Tibial nerve (tissue), 4 donors: ENCODE data around the gene PRSS36.

Experiments used
- CTCF ChIP-seq, 5 experiments: fragments of 200-600 bp in 3 of 5; fragments of 450-650 bp in 2 of 5; sonication (generic) in 3 of 5; IDR thresholded peaks; one replicate each; pipeline ENCODE4 v1.5.1; 2016 to 2019; ENCODE audit warnings: antibody characterized with exemption in 5 of 5, mild to moderate bottlenecking in 3 of 5, moderate library complexity in 2 of 5
- EP300 ChIP-seq, 2 donors: sonication (generic); formaldehyde crosslinking; IDR thresholded peaks; one replicate each; pipeline ENCODE4 v1.6.1; 2017; ENCODE audit warnings: antibody characterized with exemption in 2 of 2, mild to moderate bottlenecking in 1 of 2
- POLR2A ChIP-seq, 2 donors: fragments of 450-650 bp; IDR thresholded peaks; one replicate each; pipeline ENCODE4 v1.6.1; 2017; ENCODE audit warnings: antibody characterized with exemption in 2 of 2, mild to moderate bottlenecking in 2 of 2, moderate library complexity in 2 of 2

- TF ChIP-seq CTCF (IDR thresholded peaks at IDR 0.05): no peak
- no peak for TF ChIP-seq POLR2A (IDR thresholded peaks at IDR 0.05)
- no peak for TF ChIP-seq EP300 (IDR thresholded peaks at IDR 0.05)
Observed at GRCh38 chr16:31186930-31187807, 37.3 kb upstream of the PRSS36 start.
